AG08395 (cell line): ENCODE results near the gene PLAGL2.
A peak's percentile ranks its signal among the peaks of the same experiment; 100 is the strongest.
"Not testable (repeated sequence)": the region's sequence is repeated elsewhere in the genome, so short reads cannot be mapped to it uniquely, and the experiment has no call there.

Experiments
- DNase-seq: peaks from one replicate; pipeline ENCODE4 v3.0.0; 2012; ENCODE audit warnings: mixed read lengths, low spot score

The PLAGL2 gene

GRCh38 chr20:32207626-32208498 is at the start of gene PLAGL2, which contains the start of gene POFUT1:
TSS of gene PLAGL2 (minus strand) at chr20:32207743. CDS start at chr20:32202178, 5,565 bp downstream.
TSS of gene POFUT1 (plus strand) at chr20:32207880. CDS start at chr20:32207942, 62 bp downstream.
- DNase-seq: peak; percentile 99

- DNase-seq: no peak
Observed at GRCh38 chr20:32252189-32252588, 44.6 kb upstream of the PLAGL2 start.

- DNase-seq: no peak
Observed at GRCh38 chr20:32251470-32251869, 43.9 kb upstream of the PLAGL2 start.

GRCh38 chr20:32249030-32249738 is 41.6 kb upstream of the PLAGL2 start:
- DNase-seq: no peak

GRCh38 chr20:32248043-32248442 is 40.5 kb upstream of the PLAGL2 start:
- DNase-seq: no peak

- DNase-seq: not testable (repeated sequence)
Observed at GRCh38 chr20:32246208-32246607, 38.7 kb upstream of the PLAGL2 start.

GRCh38 chr20:32244959-32245358 is 37.4 kb upstream of the PLAGL2 start:
- no peak for DNase-seq

GRCh38 chr20:32244150-32244823 is 36.7 kb upstream of the PLAGL2 start:
- peak; percentile 6 for DNase-seq

GRCh38 chr20:32241807-32242206 is 34.3 kb upstream of the PLAGL2 start:
- DNase-seq: no peak

- no peak for DNase-seq
Observed at GRCh38 chr20:32240205-32240604, 32.7 kb upstream of the PLAGL2 start.

GRCh38 chr20:32238483-32239425 is 31.2 kb upstream of the PLAGL2 start:
- no peak for DNase-seq

GRCh38 chr20:32237419-32237818 is 29.9 kb upstream of the PLAGL2 start:
- no peak for DNase-seq

GRCh38 chr20:32236819-32237218 is 29.3 kb upstream of the PLAGL2 start:
- DNase-seq: no peak

GRCh38 chr20:32236048-32236533 is 28.5 kb upstream of the PLAGL2 start:
- DNase-seq: no peak

- DNase-seq: no peak
Observed at GRCh38 chr20:32235331-32236047, 27.9 kb upstream of the PLAGL2 start.

GRCh38 chr20:32234135-32234808 is 26.7 kb upstream of the PLAGL2 start:
- DNase-seq: no peak

- no peak for DNase-seq
Observed at GRCh38 chr20:32233286-32233685, 25.7 kb upstream of the PLAGL2 start.

GRCh38 chr20:32232326-32232886 is 24.9 kb upstream of the PLAGL2 start:
- no peak for DNase-seq

- DNase-seq: no peak
Observed at GRCh38 chr20:32231847-32232246, 24.3 kb upstream of the PLAGL2 start.

GRCh38 chr20:32231245-32231644 is 23.7 kb upstream of the PLAGL2 start:
- no peak for DNase-seq
